ENCODE measurements around the gene CNNM1. TPM values are rescaled to one million over a fixed set of nuclear protein-coding genes. Genes with fewer than 3 reads are reported as not detected.

The CNNM1 gene
- total RNA-seq, 1 donor from 2014 or later, result 0.63 TPM

- DNase-seq (ENCODE audit: low read depth), result no peak
- no peak for TF ChIP-seq CTCF (conservative IDR thresholded peaks at IDR 0.05; ENCODE audit: low read depth, low read length)
- no peak overlapping the region for H3K4me3 ChIP-seq (ENCODE audit: low read depth, low read length)
Measured at GRCh38 chr10:99403674-99404073, 74.5 kb downstream of the CNNM1 start.

DNA sequence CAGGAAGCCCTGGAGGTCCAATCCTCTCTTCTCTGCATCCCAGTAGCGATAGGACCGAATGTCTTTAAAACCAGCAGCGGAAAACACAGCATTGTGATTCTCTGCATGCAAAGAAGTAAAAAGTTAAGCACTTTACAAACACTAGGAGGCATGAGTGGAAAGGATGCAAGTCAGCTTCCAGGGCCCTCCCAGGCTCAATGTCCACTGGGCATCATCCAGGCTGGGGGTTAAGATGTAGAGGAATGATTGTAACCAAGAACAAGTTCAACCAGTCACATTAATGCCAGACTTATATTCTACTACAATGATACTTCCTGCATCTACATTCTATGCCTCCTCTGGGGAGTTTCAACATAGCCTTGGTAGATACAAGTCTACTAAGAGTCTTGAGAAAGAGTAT lies 77.0 kb downstream of the CNNM1 start:
- peak; percentile 21 for TF ChIP-seq CTCF (conservative IDR thresholded peaks at IDR 0.05; ENCODE audit: low read depth, low read length)
- no peak overlapping the region for H3K4me3 ChIP-seq (ENCODE audit: low read depth, low read length)
- no peak for DNase-seq (ENCODE audit: low read depth)

- no peak for DNase-seq (ENCODE audit: low read depth)
- TF ChIP-seq CTCF (conservative IDR thresholded peaks at IDR 0.05; ENCODE audit: low read depth, low read length), result no peak
- H3K4me3 ChIP-seq (ENCODE audit: low read depth, low read length), result no peak overlapping the region
Measured at GRCh38 chr10:99410146-99410545, 81.0 kb downstream of the CNNM1 start.

GRCh38 chr10:99410876-99411275 lies 81.7 kb downstream of the CNNM1 start:
- no peak overlapping the region for H3K4me3 ChIP-seq (ENCODE audit: low read depth, low read length)
- DNase-seq (ENCODE audit: low read depth), result no peak
- no peak for TF ChIP-seq CTCF (conservative IDR thresholded peaks at IDR 0.05; ENCODE audit: low read depth, low read length)

GRCh38 chr10:99411546-99411945 lies 82.4 kb downstream of the CNNM1 start:
- no peak for DNase-seq (ENCODE audit: low read depth)
- no peak for TF ChIP-seq CTCF (conservative IDR thresholded peaks at IDR 0.05; ENCODE audit: low read depth, low read length)
- no peak overlapping the region for H3K4me3 ChIP-seq (ENCODE audit: low read depth, low read length)

DNA sequence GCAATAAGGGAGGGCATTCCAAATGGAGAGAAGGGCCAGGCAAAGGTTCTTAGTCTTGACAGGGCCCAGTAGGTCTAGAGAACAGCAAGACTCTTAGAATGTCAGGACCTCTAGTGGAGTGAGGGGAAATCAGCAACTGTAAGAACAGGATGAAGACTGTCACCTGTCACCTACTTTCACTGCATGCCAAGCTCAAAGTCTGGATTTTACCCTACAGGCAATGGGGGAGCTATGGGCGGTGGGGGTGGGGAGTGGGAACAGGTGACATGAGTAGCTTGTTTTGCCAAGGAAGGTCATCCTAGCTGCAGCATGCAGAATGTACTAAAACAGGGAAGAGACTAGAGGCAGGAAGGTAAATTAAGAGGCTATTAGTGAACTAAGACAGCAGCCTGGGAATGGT lies 82.9 kb downstream of the CNNM1 start:
- no peak for DNase-seq (ENCODE audit: low read depth)
- H3K4me3 ChIP-seq (ENCODE audit: low read depth, low read length), result no peak overlapping the region
- TF ChIP-seq CTCF (conservative IDR thresholded peaks at IDR 0.05; ENCODE audit: low read depth, low read length), result peak; percentile 43

DNA sequence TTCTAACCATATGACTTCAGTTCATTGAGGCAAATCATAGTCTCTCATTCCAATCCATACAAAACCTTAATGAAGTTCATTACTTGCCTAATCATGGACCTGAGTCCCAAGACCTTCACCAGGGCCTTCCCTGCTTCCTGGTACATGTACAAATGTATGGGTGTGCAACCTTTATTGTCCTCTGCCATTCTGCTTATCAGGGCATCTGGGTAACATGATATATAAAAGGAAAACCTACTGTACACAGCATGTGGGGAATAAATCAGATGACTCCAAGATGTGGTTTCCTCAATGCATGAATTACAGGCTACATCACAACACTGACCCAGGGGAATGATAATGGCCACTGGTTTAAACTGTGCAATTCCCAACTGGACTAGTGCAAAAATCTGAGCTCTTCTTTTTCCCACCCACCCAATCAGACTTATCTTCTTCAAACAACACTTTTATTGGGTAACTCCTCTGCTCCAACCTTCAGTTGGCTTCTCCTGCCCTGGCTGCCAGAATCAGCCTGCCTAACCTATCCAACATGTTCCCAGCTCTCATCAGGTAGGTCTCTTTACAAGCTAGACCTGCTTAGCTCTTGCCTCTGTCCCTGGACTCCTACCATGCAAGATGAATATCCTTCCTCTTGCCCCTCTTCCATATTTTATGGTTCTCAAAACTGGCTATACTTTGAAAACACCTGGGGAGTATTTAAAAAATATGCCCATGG lies 89.9 kb downstream of the CNNM1 start:
- TF ChIP-seq CTCF (conservative IDR thresholded peaks at IDR 0.05; ENCODE audit: low read depth, low read length), result no peak
- no peak for DNase-seq (ENCODE audit: low read depth)
- no peak overlapping the region for H3K4me3 ChIP-seq (ENCODE audit: low read depth, low read length)

All from epithelial cell of proximal tubule (primary cell).